Mononuclear cell (primary cell): ENCODE measurements around the gene CDK5RAP1. TPM values are rescaled to one million over a fixed set of nuclear protein-coding genes. Genes with fewer than 3 reads are reported as not detected.
"Not testable (repeated sequence)": the region's sequence is repeated elsewhere in the genome, so short reads cannot be mapped to it uniquely, and the experiment has no call there.

Experiments used
- H3K27me3 ChIP-seq: 2 replicates; pipeline ENCODE4 v1.6.0; 2011; ENCODE audit warnings: low read length, control low read depth; ENCODE audit not compliant: insufficient read depth
- H3K4me1 ChIP-seq: 2 replicates; pipeline ENCODE4 v1.5.1; 2011; ENCODE audit warnings: mild to moderate bottlenecking, low read length, control low read depth; ENCODE audit not compliant: insufficient read depth
- H3K4me3 ChIP-seq: 2 replicates; pipeline ENCODE4 v1.5.1; 2011; ENCODE audit warnings: mild to moderate bottlenecking, low read length, moderate library complexity
- H3K9me3 ChIP-seq: 2 replicates; pipeline ENCODE4 v1.5.1; 2011; ENCODE audit warnings: low read depth, mild to moderate bottlenecking, control low read depth, low read length
- total RNA-seq: library from RNA; depleted of rRNA; stranded (reverse); fragments of >200 nt; gene quantifications from one replicate; pipeline ENCODE4 v1.2.3, GENCODE V29; 2012

CDK5RAP1 gene
- total RNA-seq, 1 donor = 34.6 TPM

- H3K4me3 ChIP-seq = no peak overlapping the region
- peaks cover 15% of the 10 kb centered on the region for H3K4me1 ChIP-seq
- H3K9me3 ChIP-seq = no peaks in the 10 kb centered on the region
- no peaks in the 10 kb centered on the region for H3K27me3 ChIP-seq
Measured at GRCh38 chr20:33407796-33408195, 6.5 kb upstream of the CDK5RAP1 start.

DNA sequence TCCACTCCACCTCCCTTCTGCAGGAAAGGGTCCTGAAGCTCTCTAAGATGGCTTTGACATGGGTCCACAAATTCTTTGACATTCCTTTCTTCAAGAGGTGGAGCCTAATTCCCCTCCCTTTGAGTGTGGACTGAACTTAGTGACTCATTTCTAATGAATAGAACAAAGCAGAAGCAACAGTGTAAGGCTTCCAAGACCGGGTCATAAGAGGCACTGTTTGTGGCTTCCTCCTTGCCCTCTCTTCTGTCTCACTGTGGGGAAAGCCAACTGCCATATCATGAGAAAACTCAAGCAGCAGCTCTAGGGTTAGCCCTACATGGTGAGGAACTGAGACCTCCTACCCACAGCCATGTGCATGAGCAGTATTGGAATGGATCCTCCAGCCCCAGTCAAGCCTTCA lies 5.9 kb upstream of the CDK5RAP1 start:
- H3K4me3 ChIP-seq = no peak overlapping the region
- H3K4me1 ChIP-seq = peaks cover 19% of the 10 kb centered on the region
- H3K9me3 ChIP-seq = no peaks in the 10 kb centered on the region

DNA sequence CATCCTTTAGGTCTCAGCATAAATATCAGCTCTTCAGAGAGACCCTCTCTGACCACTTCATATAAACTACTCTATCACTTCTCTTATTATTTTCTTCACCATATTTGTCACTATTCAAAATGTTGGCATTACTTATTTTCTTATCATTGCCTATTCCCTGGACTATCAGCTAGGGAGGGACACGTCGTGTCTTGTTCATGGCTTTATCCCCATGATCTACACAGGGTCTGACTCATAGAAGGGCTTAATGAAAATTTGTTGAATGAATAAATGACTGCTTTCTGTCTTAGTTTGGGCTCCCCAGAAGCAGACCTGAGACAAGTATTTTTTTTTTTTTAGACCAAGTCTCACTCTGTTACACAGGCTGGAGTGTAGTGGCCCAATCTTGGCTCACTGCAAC lies 3.0 kb upstream of the CDK5RAP1 start:
- H3K4me1 ChIP-seq = peaks cover 44% of the 10 kb centered on the region
- H3K27me3 ChIP-seq = no peaks in the 10 kb centered on the region
- H3K9me3 ChIP-seq = no peaks in the 10 kb centered on the region
- no peak overlapping the region for H3K4me3 ChIP-seq

More for the DNA sequence above, 5.9 kb upstream of the CDK5RAP1 start:
- H3K27me3 ChIP-seq = no peaks in the 10 kb centered on the region

GRCh38 chr20:33401921-33402369 lies 626 bp upstream of the CDK5RAP1 start:
- Histone ChIP-seq H3K4me1 (peaks cover 31% of the 10 kb centered on the region), H3K4me3 (peak overlapping the region; percentile 70), H3K27me3 (no peaks in the 10 kb centered on the region), H3K9me3 (no peaks in the 10 kb centered on the region)

DNA sequence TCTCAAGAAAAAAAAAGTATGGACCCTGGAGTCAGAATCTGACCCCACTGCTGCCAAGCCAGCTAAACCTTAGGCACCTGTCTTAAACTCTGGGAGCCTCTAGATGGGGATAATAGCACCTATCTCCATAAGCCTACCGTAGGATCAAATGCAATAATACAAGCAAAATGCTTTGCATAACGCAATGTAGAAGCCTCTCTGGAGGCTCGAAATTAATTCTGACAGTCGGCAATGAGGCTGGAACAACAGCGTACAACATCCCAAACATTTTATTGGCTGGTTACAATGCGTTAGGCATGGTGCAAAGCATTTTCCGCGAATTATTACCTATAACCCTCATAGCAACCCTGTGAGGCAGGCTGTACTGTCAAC lies 521 bp downstream of the CDK5RAP1 start:
- H3K27me3 ChIP-seq = no peaks in the 10 kb centered on the region
- peaks cover 31% of the 10 kb centered on the region for H3K4me1 ChIP-seq
- H3K4me3 ChIP-seq = peak overlapping the region; percentile 70
- no peaks in the 10 kb centered on the region for H3K9me3 ChIP-seq

DNA sequence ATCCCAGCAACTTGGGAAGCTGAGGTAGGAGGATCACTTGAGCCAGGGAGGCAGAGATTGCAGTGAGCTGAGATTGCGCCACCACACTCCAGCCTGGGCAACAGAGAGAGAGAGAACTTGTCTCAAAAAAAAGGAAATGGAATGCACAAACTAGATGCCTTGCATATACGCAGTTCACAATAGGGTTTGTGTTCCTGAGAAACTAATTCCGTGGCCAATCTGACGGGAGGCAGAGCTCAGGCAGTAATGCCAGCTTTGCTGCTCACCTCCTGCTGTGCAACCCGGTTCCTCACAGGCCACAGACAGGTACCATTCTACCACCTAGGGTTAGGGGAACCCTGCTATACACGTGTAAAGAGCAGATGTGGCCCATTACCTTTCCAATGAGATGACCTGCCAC lies 1.4 kb downstream of the CDK5RAP1 start:
- H3K9me3 ChIP-seq = no peaks in the 10 kb centered on the region
- H3K4me1 ChIP-seq = peaks cover 31% of the 10 kb centered on the region
- H3K4me3 ChIP-seq = no peak overlapping the region

GRCh38 chr20:33394718-33395117 lies 6.6 kb downstream of the CDK5RAP1 start:
- no peaks in the 10 kb centered on the region for H3K27me3 ChIP-seq
- H3K4me3 ChIP-seq = no peak overlapping the region
- H3K4me1 ChIP-seq = peaks cover 6% of the 10 kb centered on the region
- no peaks in the 10 kb centered on the region for H3K9me3 ChIP-seq

More for the DNA sequence above, 1.4 kb downstream of the CDK5RAP1 start:
- H3K27me3 ChIP-seq = no peaks in the 10 kb centered on the region

- Histone ChIP-seq H3K27me3 (no peaks in the 10 kb centered on the region), H3K9me3 (no peaks in the 10 kb centered on the region), H3K4me3 (no peak overlapping the region), H3K4me1 (no peaks in the 10 kb centered on the region)
Measured at GRCh38 chr20:33393609-33394008, 7.7 kb downstream of the CDK5RAP1 start.

- Histone ChIP-seq H3K4me1 (no peaks in the 10 kb centered on the region), H3K4me3 (no peak overlapping the region), H3K27me3 (no peaks in the 10 kb centered on the region), H3K9me3 (no peaks in the 10 kb centered on the region)
Measured at GRCh38 chr20:33391722-33392415, 9.4 kb downstream of the CDK5RAP1 start.

DNA sequence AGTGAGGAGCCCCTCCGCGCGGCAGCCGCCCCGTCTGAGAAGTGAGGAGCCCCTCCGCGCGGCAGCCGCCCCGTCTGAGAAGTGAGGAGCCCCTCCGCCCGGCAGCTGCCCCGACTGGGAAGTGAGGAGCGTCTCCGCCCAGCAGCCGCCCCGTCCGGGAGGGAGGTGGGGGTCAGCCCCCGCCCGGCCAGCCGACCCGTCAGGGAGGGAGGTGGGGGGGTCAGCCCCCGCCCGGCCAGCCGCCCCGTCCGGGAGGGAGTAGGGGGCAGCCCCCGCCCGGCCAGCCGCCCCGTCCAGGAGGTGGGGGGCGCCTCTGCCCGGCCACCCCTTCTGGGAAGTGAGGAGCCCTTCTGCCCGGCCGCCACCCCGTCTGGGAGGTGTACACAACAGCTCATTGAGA lies 12.0 kb downstream of the CDK5RAP1 start:
- not testable (repeated sequence) for H3K27me3 ChIP-seq, H3K4me3 ChIP-seq, H3K4me1 ChIP-seq, H3K9me3 ChIP-seq

DNA sequence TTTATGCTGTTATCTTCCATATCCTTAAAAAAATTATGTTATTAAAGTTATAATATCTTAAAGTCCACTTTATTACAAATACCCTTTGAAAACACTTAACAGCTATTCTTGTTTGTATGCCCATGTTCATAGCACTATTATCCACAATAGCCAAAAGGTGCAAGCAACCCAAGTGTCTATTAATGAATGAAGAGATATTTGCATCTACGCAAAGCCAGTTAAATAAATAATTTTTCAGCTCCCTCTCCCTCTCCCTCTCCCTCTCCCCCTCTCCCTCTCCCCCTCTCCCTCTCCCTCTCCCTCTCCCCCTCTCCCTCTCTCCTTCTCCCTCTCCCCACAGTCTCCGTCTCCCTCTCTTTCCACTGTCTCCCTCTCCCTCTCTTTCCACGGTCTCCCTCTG lies 13.1 kb downstream of the CDK5RAP1 start:
- H3K4me1 ChIP-seq = no peaks in the 10 kb centered on the region
- no peaks in the 10 kb centered on the region for H3K27me3 ChIP-seq
- H3K4me3 ChIP-seq = no peak overlapping the region
- no peaks in the 10 kb centered on the region for H3K9me3 ChIP-seq

GRCh38 chr20:33387177-33387576 lies 14.1 kb downstream of the CDK5RAP1 start:
- Histone ChIP-seq H3K4me3 (no peak overlapping the region), H3K4me1 (no peaks in the 10 kb centered on the region), H3K27me3 (no peaks in the 10 kb centered on the region), H3K9me3 (no peaks in the 10 kb centered on the region)

- H3K27me3 ChIP-seq = no peaks in the 10 kb centered on the region
- no peaks in the 10 kb centered on the region for H3K9me3 ChIP-seq
- H3K4me1 ChIP-seq = no peaks in the 10 kb centered on the region
- H3K4me3 ChIP-seq = no peak overlapping the region
Measured at GRCh38 chr20:33386673-33387072, 14.6 kb downstream of the CDK5RAP1 start.

GRCh38 chr20:33377366-33377765 lies 24.0 kb downstream of the CDK5RAP1 start:
- H3K4me1 ChIP-seq = peaks cover 5% of the 10 kb centered on the region
- H3K9me3 ChIP-seq = no peaks in the 10 kb centered on the region
- no peak overlapping the region for H3K4me3 ChIP-seq
- H3K27me3 ChIP-seq = no peaks in the 10 kb centered on the region

GRCh38 chr20:33373735-33374605 lies 27.3 kb downstream of the CDK5RAP1 start:
- peaks cover 23% of the 10 kb centered on the region for H3K4me1 ChIP-seq
- no peaks in the 10 kb centered on the region for H3K27me3 ChIP-seq
- H3K9me3 ChIP-seq = no peaks in the 10 kb centered on the region
- H3K4me3 ChIP-seq = no peak overlapping the region
